Smooth muscle cell of the brain vasculature (primary cell): ENCODE data around the gene GPR141.

ENCODE experiments used
- DNase-seq: peaks from one replicate; pipeline ENCODE4 v3.0.0-alpha.2; 2012; ENCODE audit warnings: low read depth, low spot score

The GPR141 gene

GRCh38 chr7:37784015-37784414 is 100.4 kb downstream of the GPR141 start:
- no peak for DNase-seq

GRCh38 chr7:37786741-37787569 is 103.4 kb downstream of the GPR141 start:
- DNase-seq: no peak
